GM19438 (cell line): ENCODE data around the gene RGSL1.
A peak's percentile ranks its signal among the peaks of the same experiment; 100 is the strongest.

ENCODE experiments used
- ATAC-seq: cut with Tn5 transposase; IDR thresholded peaks from one replicate; pipeline ENCODE4 v1.9.1; 2021; ENCODE audit warnings: low read depth; ENCODE audit not compliant: unreplicated experiment

The RGSL1 gene

GRCh38 chr1:182587093-182587492, 137.1 kb downstream of the RGSL1 start:
- ATAC-seq, result no peak

GRCh38 chr1:182587666-182588499, 137.9 kb downstream of the RGSL1 start:
- no peak for ATAC-seq

GRCh38 chr1:182588500-182589396, 138.8 kb downstream of the RGSL1 start, which contains the start of gene RNASEL:
RNASEL (minus strand) TSS chr1:182589256; CDS start chr1:182586806, 2,450 bp downstream.
- ATAC-seq, result peak; percentile 83

GRCh38 chr1:182589520-182589919, 139.6 kb downstream of the RGSL1 start:
- ATAC-seq, result no peak

- ATAC-seq, result no peak
These were observed 140.0 kb downstream of the RGSL1 start for GRCh38 chr1:182589931-182590330.

- no peak for ATAC-seq
These were observed 145.8 kb downstream of the RGSL1 start for GRCh38 chr1:182595641-182596240.

GRCh38 chr1:182596934-182597333, 147.0 kb downstream of the RGSL1 start:
- ATAC-seq, result no peak

GRCh38 chr1:182598296-182598695, 148.3 kb downstream of the RGSL1 start:
- ATAC-seq, result no peak

- ATAC-seq, result no peak
These were observed 149.4 kb downstream of the RGSL1 start for GRCh38 chr1:182599339-182599738.

GRCh38 chr1:182600036-182600713, 150.2 kb downstream of the RGSL1 start:
- no peak for ATAC-seq

GRCh38 chr1:182600745-182601415, 150.9 kb downstream of the RGSL1 start:
- no peak for ATAC-seq

GRCh38 chr1:182601416-182601786, 151.5 kb downstream of the RGSL1 start:
- peak; percentile 31 for ATAC-seq

- no peak for ATAC-seq
These were observed 152.0 kb downstream of the RGSL1 start for GRCh38 chr1:182601913-182602312.

GRCh38 chr1:182602935-182603645, 153.1 kb downstream of the RGSL1 start:
- no peak for ATAC-seq

GRCh38 chr1:182603646-182604174, 153.8 kb downstream of the RGSL1 start:
- ATAC-seq, result peak; percentile 3

- peak; percentile 80 for ATAC-seq
These were observed 154.5 kb downstream of the RGSL1 start, which contains the start of gene RGS16 for GRCh38 chr1:182604175-182605164. RGS16 (minus strand) TSS chr1:182604389; CDS start chr1:182604259, 130 bp downstream.

- ATAC-seq, result no peak
These were observed 157.6 kb downstream of the RGSL1 start for GRCh38 chr1:182607566-182607965.

GRCh38 chr1:182608236-182608635, 158.3 kb downstream of the RGSL1 start:
- ATAC-seq, result no peak
